Activated effector memory CD4-positive, alpha-beta T cell treated with Interleukin-2 at 50 U/mL for 16 hours (primary cell): Measurements from ENCODE around the gene DPEP1.
A peak's percentile ranks its signal among the peaks of the same experiment; 100 is the strongest.
"Not testable (repeated sequence)": the region's sequence is repeated elsewhere in the genome, so short reads cannot be mapped to it uniquely, and the experiment has no call there.

Experiments
- DNase-seq: peaks from one replicate; pipeline ENCODE4 v3.0.0-alpha.2; 2020

The DPEP1 gene

GRCh38 chr16:89656435-89657121, 43.1 kb downstream of the DPEP1 start:
- DNase-seq, result no peak

- DNase-seq, result peak; percentile 90
Measured at GRCh38 chr16:89657442-89658220, 44.2 kb downstream of the DPEP1 start, which contains the start of the genes CHMP1A and SPATA33. TSS of gene CHMP1A (minus strand) at chr16:89657708. CDS start at chr16:89657588, 120 bp downstream. TSS of gene SPATA33 (plus strand) at chr16:89657836. CDS start at chr16:89657912, 76 bp downstream.

GRCh38 chr16:89658221-89658879, 44.9 kb downstream of the DPEP1 start:
- no peak for DNase-seq

GRCh38 chr16:89660146-89660545, 46.7 kb downstream of the DPEP1 start:
- no peak for DNase-seq

GRCh38 chr16:89661215-89661614, 47.8 kb downstream of the DPEP1 start:
- DNase-seq, result no peak

- not testable (repeated sequence) for DNase-seq
Measured at GRCh38 chr16:89664238-89664637, 50.8 kb downstream of the DPEP1 start.

GRCh38 chr16:89667000-89667399, 53.6 kb downstream of the DPEP1 start:
- not testable (repeated sequence) for DNase-seq

- DNase-seq, result no peak
Measured at GRCh38 chr16:89667633-89668032, 54.2 kb downstream of the DPEP1 start.

GRCh38 chr16:89668790-89669158, 55.3 kb downstream of the DPEP1 start:
- no peak for DNase-seq

GRCh38 chr16:89669755-89670154, 56.3 kb downstream of the DPEP1 start:
- no peak for DNase-seq

- no peak for DNase-seq
Measured at GRCh38 chr16:89670496-89671431, 57.3 kb downstream of the DPEP1 start.

- not testable (repeated sequence) for DNase-seq
Measured at GRCh38 chr16:89671565-89671964, 58.1 kb downstream of the DPEP1 start.

- DNase-seq, result no peak
Measured at GRCh38 chr16:89672177-89672941, 58.9 kb downstream of the DPEP1 start.

GRCh38 chr16:89678258-89678657, 64.8 kb downstream of the DPEP1 start:
- DNase-seq, result no peak

- DNase-seq, result no peak
Measured at GRCh38 chr16:89685916-89686315, 72.5 kb downstream of the DPEP1 start.

GRCh38 chr16:89686520-89687091, 73.2 kb downstream of the DPEP1 start, which contains the start of gene CDK10:
TSS of gene CDK10 (plus strand) at chr16:89686689. CDS start at chr16:89686711, 22 bp downstream.
- DNase-seq, result peak; percentile 87

GRCh38 chr16:89687092-89687940, 73.9 kb downstream of the DPEP1 start:
- DNase-seq, result no peak
